ENCODE results near the gene ATE1.
"Not testable (repeated sequence)": the region's sequence is repeated elsewhere in the genome, so short reads cannot be mapped to it uniquely, and the experiment has no call there.

Gene ATE1

GRCh38 chr10:121781101-121781500, 146.7 kb downstream of the ATE1 start:
- FAIRE-seq, result no peak

GRCh38 chr10:121774813-121775212, 153.0 kb downstream of the ATE1 start:
- FAIRE-seq, result no peak

GRCh38 chr10:121774404-121774803, 153.4 kb downstream of the ATE1 start:
- no peak for FAIRE-seq

DNA sequence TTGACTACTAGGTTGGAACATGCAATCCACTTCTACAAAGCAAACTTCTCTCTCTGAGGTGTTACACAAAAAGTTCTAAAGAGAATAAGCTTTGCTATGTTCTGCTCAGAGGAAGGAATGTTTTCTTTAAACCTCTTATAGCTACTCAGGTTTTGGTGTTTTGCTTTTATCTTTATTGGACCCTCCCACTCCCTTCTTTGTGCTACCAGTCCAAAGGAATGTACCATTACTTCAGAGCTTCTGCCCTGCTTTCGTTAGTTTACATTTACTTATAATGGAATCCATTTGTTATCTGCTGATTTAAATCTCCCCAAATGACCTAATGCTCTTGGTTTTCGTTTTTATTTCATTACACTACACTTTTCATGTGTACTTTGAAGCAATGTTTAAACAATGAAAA, 154.9 kb downstream of the ATE1 start:
- no peak for FAIRE-seq

DNA sequence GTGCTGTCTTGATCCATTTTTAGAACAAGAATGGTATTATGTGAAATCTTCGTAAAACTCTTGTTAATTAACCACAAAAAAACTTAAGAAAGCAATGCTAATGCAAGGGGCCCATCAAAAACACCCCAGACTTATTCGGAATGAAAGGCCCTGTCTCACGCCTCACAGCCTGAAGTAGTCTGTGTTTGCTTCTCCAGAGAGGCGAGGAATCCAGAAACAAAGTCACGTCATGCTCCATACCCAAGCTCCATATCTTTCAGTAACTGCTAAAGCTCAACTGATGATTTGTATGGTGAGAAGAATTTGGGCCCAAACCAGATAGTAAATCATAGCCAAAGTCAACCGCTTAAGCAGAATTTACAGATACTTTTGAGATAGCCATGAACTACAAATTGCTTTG, 155.4 kb downstream of the ATE1 start:
- no peak for FAIRE-seq

- peak; percentile 55 for FAIRE-seq
These were observed 155.9 kb downstream of the ATE1 start for GRCh38 chr10:121771966-121772365.

DNA sequence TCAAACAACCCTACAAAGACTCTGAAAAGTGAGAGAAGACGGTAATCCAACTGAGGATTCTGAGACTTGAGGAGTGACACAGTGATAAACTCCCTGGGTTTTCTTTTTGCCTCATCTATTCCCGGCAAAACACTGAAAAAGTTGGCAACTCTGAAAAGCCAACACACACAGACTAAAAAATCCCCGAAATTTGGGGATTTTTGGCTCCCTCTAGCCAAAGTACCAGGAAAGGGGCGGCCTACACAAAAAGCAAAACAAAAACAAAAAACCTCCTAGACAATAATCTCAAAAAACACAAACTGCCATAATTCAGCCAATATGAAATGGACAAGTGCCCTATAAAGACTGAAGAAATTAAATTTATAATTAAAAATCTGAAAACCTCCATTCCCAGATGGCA, 161.4 kb downstream of the ATE1 start:
- no peak for FAIRE-seq

DNA sequence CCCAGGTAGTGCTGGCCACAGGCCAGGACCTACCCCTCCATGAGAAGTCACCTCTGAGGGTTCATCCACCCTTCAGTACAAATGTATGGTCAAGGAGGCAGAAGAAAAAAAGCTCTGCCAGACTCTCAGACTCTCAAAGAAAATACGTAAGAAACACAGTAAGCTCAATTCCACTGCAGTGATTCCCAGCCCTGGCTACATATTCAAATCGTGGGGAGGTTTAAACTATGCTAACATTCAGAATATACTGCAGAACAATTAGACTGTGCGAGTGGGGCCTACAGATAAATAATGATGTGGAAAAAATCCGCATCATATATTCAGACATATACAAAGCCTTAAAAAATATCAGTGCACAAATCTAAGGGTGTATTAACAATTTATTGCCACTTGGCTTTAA, 162.6 kb downstream of the ATE1 start:
- no peak for FAIRE-seq

- FAIRE-seq, result no peak
These were observed 163.4 kb downstream of the ATE1 start for GRCh38 chr10:121764233-121764942.

DNA sequence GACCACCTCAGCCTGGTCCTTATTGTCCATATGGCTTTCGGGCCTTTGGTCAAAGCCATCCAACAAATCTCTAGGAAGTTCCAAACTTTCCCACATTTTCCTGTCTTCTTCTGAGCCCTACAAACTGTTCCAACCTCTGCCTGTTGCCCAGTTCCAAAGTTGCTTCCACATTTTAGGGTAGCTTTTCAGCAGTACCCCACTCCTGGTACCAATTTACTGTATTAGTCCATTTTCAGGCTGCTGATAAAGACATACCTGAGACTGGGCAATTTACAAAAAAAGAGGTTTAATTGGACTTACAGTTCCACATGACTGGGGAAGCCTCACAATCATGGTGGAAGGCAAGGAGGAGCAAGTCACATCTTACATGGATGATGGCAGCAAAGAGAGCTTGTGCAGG, 170.6 kb downstream of the ATE1 start:
- not testable (repeated sequence) for FAIRE-seq

- not testable (repeated sequence) for FAIRE-seq
These were observed 172.3 kb downstream of the ATE1 start for GRCh38 chr10:121755496-121755895.

GRCh38 chr10:121754666-121755065, 173.2 kb downstream of the ATE1 start:
- FAIRE-seq, result no peak

- FAIRE-seq, result no peak
These were observed 173.9 kb downstream of the ATE1 start for GRCh38 chr10:121753726-121754476.

DNA sequence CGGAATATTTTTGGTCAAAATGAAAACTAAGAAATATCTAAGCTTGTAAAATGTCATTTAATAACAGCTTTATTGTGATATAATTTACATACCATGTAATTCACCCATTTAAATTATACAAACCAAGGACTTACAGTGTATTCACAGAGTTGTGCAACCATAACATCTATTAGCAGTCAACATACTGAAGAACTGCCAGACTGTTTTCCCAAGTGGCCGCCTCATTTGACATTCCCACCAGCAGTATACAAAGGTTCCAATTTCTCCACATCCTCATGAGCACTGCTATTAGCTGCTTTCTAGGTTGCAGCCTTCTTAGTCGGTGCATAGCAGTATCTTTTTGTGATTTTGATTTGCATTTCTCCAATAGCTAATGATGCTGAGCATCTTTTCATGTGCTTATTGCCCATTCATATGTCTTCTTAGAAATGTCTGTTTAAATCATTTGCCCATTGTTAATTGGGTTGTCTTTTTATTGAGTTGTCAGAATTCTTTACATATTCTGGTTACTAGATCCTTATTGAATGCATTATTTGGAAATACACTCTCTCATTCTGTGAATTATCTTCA, 176.6 kb downstream of the ATE1 start:
- FAIRE-seq, result no peak

GRCh38 chr10:121747163-121747775, 180.6 kb downstream of the ATE1 start:
- no peak for FAIRE-seq

DNA sequence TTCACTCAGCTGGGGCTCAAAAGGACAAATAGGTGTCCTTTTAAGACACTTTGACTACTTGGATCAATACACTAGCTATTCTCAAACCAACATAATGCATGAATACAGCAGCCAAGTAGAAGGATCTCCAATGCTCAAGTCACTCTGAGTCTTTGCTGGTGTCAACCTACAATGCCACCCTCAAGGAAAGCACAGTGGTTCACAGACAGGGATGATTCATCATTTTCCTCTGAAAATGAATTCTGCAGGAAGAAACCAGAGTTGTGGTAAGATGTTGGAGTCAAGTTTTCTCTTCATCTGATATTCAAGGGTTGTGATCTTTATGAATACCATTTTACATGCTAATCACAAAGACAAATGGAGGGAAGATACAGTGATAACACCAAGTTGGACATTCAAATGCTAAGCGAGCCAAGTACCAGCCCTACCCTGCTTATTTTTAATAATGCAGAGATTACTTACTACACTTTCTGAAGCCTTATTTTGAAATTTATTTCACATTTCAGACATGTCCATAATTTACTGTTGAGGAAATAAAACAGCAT, 186.5 kb downstream of the ATE1 start:
- no peak for FAIRE-seq

GRCh38 chr10:121740069-121740468, 187.8 kb downstream of the ATE1 start:
- FAIRE-seq, result no peak

GRCh38 chr10:121739114-121739513, 188.7 kb downstream of the ATE1 start:
- no peak for FAIRE-seq

DNA sequence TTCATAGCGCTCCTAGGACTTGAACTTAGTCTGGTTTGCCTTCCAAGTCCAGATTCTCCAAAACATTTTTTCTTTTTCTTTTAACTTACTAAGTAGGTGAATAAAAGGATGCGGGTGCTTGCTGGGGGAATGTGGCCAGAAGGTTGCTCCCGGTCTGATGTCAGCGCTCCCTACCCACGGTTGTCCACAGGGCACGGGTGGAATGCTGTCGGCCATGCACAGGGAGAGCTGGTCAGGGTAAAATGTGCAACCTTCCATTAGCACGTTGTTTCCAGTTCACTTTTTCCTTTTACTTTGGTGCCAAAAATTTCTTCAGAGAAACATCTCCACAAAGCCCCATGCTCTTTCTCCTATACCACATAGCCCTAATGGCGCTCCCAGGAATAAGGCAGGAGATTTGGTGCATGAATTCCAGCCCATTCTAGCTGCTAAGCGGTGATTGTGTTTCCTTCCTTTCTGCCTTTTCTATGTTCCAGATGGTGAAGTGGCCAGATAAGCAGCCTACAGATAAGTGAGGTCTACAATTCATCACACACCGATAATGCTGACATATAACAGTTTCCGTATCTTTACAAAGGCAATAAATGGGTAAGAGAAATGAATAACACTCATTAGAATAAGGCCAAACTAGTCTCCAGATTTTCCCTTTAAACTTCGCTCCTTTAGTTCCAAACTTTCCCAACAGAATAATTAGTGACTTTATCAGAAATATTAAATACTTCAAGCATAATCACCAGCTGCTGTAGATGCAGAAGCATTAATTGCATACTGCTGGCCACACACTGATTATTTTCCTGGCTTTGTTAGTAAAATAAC, 191.3 kb downstream of the ATE1 start:
- FAIRE-seq, result no peak

DNA sequence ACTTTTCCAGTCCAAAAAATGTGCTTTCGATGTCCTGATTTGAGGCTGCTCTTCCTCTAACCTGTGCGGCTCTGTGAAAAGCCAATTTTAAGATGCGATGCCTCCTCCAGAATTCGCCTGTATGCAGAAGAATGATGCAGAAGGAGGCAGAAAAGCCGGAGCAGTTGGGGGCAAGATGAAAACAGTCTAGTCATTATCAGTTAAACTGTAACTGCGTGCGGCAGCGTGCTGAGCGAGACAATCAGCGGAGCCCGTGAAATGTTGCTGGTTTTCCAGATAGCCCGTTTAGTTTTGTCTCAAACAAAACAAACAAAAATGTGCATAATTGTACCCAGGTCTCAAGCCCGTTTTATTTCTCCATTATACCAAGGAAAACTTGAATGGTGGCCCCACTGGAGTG, 192.6 kb downstream of the ATE1 start:
- no peak for FAIRE-seq

DNA sequence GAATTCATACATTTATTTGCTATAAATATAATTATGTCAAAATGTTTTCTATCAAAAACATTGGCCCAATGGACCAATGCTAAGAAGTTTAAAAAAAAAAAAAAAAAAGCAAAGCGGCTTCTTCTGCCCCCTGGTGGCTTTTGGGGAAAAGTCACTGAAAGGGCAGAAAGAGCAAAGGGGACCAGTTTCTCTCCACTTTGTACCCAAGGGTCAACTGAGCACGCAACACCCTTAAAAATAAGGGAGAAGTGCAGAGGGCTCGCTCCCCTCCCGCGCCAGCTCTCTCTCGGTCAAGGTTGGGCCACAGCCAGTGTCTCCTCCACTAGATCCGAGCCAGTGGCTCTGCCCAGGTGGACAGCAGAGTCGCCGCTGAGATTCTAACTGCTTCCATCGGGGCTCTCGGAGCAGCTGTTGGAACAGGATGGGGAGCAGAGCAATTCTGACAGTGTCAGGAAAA, 193.2 kb downstream of the ATE1 start:
- peak; percentile 49 for FAIRE-seq

GRCh38 chr10:121732656-121733445, 195.0 kb downstream of the ATE1 start:
- FAIRE-seq, result no peak
